K562 (cell line): ENCODE results near the gene CKM. TPM values are rescaled to one million over a fixed set of nuclear protein-coding genes. Genes with fewer than 3 reads are reported as not detected.

ENCODE experiments used
- ARID1B ChIP-seq: fragments of 450-650 bp; IDR thresholded peaks from 2 replicates; pipeline ENCODE4 v1.6.1; 2016; ENCODE audit warnings: antibody characterized with exemption, mild to moderate bottlenecking, inconsistent platforms
- CTCF ChIP-seq, 3 experiments: IDR thresholded peaks in 2 of 3; conservative IDR thresholded peaks in 1 of 3; 2 replicates each; pipeline ENCODE4 v1.5.1; 2011 to 2012; ENCODE audit warnings: low read length in 3 of 3, mild to moderate bottlenecking in 3 of 3, control low read depth in 2 of 3, improper control_type of control experiment in 1 of 3, inconsistent platforms in 1 of 3, low read depth in 1 of 3, mixed read lengths in 1 of 3, moderate library complexity in 1 of 3; ENCODE audit not compliant: insufficient read depth in 2 of 3
- ETS2 ChIP-seq: IDR thresholded peaks from 2 replicates; pipeline ENCODE4 v1.6.1; 2016; ENCODE audit warnings: borderline replicate concordance, missing genetic modification characterization, mild to moderate bottlenecking, moderate library complexity, missing compliant biosample characterization; ENCODE audit not compliant: poor library complexity, severe bottlenecking
- FOXK2 ChIP-seq, 2 experiments: fragments of 450-650 bp; IDR thresholded peaks in 1 of 2; conservative IDR thresholded peaks in 1 of 2; 2 replicates each; pipeline ENCODE4 v1.6.1; 2016; ENCODE audit warnings: low read depth in 2 of 2, mild to moderate bottlenecking in 1 of 2
- GATAD2A ChIP-seq: fragments of 450-650 bp; IDR thresholded peaks from 2 replicates; pipeline ENCODE4 v1.6.1; 2017
- GTF2A2 ChIP-seq: IDR thresholded peaks from 2 replicates; pipeline ENCODE4 v1.6.1; 2016; ENCODE audit warnings: mild to moderate bottlenecking, missing genetic modification characterization, missing compliant biosample characterization
- MTA1 ChIP-seq: fragments of 450-650 bp; IDR thresholded peaks from 2 replicates; pipeline ENCODE4 v1.6.1; 2017; ENCODE audit warnings: borderline replicate concordance
- NFE2 ChIP-seq: IDR thresholded peaks from 2 replicates; pipeline ENCODE4 v1.6.1; 2014; ENCODE audit warnings: antibody characterized with exemption, low read depth
- NR2C2 ChIP-seq, 2 experiments: fragments of 200-800 bp in 1 of 2; sonication (Bioruptor generic) in 1 of 2; sonication (generic) in 1 of 2; formaldehyde crosslinking in 1 of 2; IDR thresholded peaks; 2 replicates each; pipeline versions ENCODE4 v1.6.1 to v1.8.0; 2016 to 2022; ENCODE audit warnings: mild to moderate bottlenecking in 1 of 2, missing compliant biosample characterization in 1 of 2, missing genetic modification characterization in 1 of 2, missing genetic modification reagents in 1 of 2
- RBM39 ChIP-seq: fragments of 200-400 bp; formaldehyde crosslinking; optimal IDR thresholded peaks from 2 replicates; pipeline ENCODE3; 2018; ENCODE audit warnings: low read depth, low read length
- SIN3A ChIP-seq, 2 experiments: fragments of 150-350 bp in 1 of 2; IDR thresholded peaks; 2 replicates each; pipeline ENCODE4 v1.6.1; 2011 to 2016; ENCODE audit warnings: borderline replicate concordance in 2 of 2, low read depth in 2 of 2, low read length in 2 of 2, mild to moderate bottlenecking in 2 of 2, moderate library complexity in 2 of 2; ENCODE audit not compliant: control insufficient read depth in 1 of 2
- SP2 ChIP-seq: IDR thresholded peaks from 2 replicates; pipeline ENCODE4 v1.6.1; 2011; ENCODE audit warnings: mild to moderate bottlenecking, low read depth, low read length, moderate library complexity; ENCODE audit not compliant: poor library complexity, severe bottlenecking; ENCODE audit errors: extremely low read depth
- SUPT5H ChIP-seq: fragments of 450-650 bp; IDR thresholded peaks from 2 replicates; pipeline ENCODE4 v1.6.1; 2016
- TFAM ChIP-seq: fragments of 250-450 bp; sonication (Bioruptor Pico); conservative IDR thresholded peaks from 2 replicates; pipeline ENCODE4 v1.5.0; 2021; ENCODE audit warnings: mild to moderate bottlenecking, moderate library complexity
- ZBTB5 ChIP-seq: fragments of 450-650 bp; IDR thresholded peaks from 2 replicates; pipeline ENCODE4 v1.6.1; 2017; ENCODE audit warnings: antibody characterized with exemption
- ZC3H4 ChIP-seq: sonication (generic); formaldehyde crosslinking; IDR thresholded peaks from 2 replicates; pipeline ENCODE4 v1.9.0; 2021; ENCODE audit warnings: missing genetic modification reagents, borderline replicate concordance
- ZNF146 ChIP-seq: IDR thresholded peaks from one replicate; pipeline ENCODE4 v1.6.1; 2018; ENCODE audit warnings: missing compliant biosample characterization; ENCODE audit not compliant: unreplicated experiment
- ZNF175 ChIP-seq: fragments of 200-800 bp; sonication (Bioruptor generic); IDR thresholded peaks from 2 replicates; pipeline ENCODE4 v1.6.1; 2016; ENCODE audit warnings: low read depth, mild to moderate bottlenecking, missing genetic modification characterization, missing compliant biosample characterization
- ZNF239 ChIP-seq: fragments of 250-450 bp; sonication (Bioruptor Pico); IDR thresholded peaks from 2 replicates; pipeline ENCODE4 v1.4.0; 2020; ENCODE audit warnings: mild to moderate bottlenecking
- ZNF561 ChIP-seq: fragments of 450-650 bp; formaldehyde crosslinking; conservative IDR thresholded peaks from 2 replicates; pipeline ENCODE4 v1.4.0; 2020; ENCODE audit warnings: mild to moderate bottlenecking, moderate library complexity
- ZNF740 ChIP-seq, 3 experiments: fragments of 200-800 bp in 1 of 3; sonication (Bioruptor generic) in 1 of 3; sonication (generic) in 1 of 3; formaldehyde crosslinking in 1 of 3; IDR thresholded peaks; 2 replicates each; pipeline versions ENCODE4 v1.6.1 to v1.8.0; 2016 to 2022; ENCODE audit warnings: mild to moderate bottlenecking in 2 of 3, missing compliant biosample characterization in 2 of 3, missing genetic modification characterization in 2 of 3, missing genetic modification reagents in 1 of 3
- polyA plus RNA-seq, 8 experiments: library from polyadenylated mRNA; depleted of rRNA in 4 of 8; stranded (reverse) in 5 of 8; unstranded in 3 of 8; fragments of >200 nt; fragmentation: Nextera tagmentation in 2 of 8; fragmentation: Illumina TruSeq in 1 of 8; extraction: Ambion mirVana in 2 of 8; extraction: Trizol in 1 of 8; gene quantifications; 2 replicates each; pipeline versions ENCODE4 v1.2.1 to v1.2.3, GENCODE V29; 2011 to 2014; ENCODE audit warnings: inconsistent platforms in 1 of 8, missing spikeins in 1 of 8
- total RNA-seq, 7 experiments: library from RNA; depleted of rRNA in 6 of 7; stranded (reverse); fragments of >200 nt in 6 of 7; fragmentation: Illumina TruSeq in 2 of 7; extraction: Trizol in 2 of 7; gene quantifications; 2 replicates each; pipeline versions ENCODE4 v1.2.1 to v1.2.3, GENCODE V29; 2011 to 2021; ENCODE audit warnings: low replicate concordance in 1 of 7

The CKM gene
- total and polyA plus RNA-seq, 9 of the 15 experiments (the other 6 are each of a cell fraction or from before 2014, with no cell fraction given) = 0.06 to 0.17 (median 0.09) TPM; not detected in 4

- no peak for TF ChIP-seq CTCF (IDR thresholded peaks at IDR 0.05 in 2 of 3, conservative IDR thresholded peaks at IDR 0.05 in 1 of 3; ENCODE audit: insufficient read depth in 2 of 3, low read depth in 1 of 3, low read length in 3 of 3)
- no peak for TF ChIP-seq ETS2
- TF ChIP-seq ZNF175 (CRISPR knock-in tag) = no peak
- TF ChIP-seq MTA1 = peak; percentile 31; the same call in 1 of the 2 replicates
- no peak for TF ChIP-seq SUPT5H
- peak; percentile 32 for TF ChIP-seq ARID1B
- TF ChIP-seq NR2C2 (CRISPR knock-in tag; IDR thresholded peaks at IDR 0.05) = no peak
- no peak for TF ChIP-seq NR2C2 (tag; IDR thresholded peaks at IDR 0.05)
- TF ChIP-seq ZNF146 (CRISPR knock-in tag) = peak; percentile 100
- TF ChIP-seq ZBTB5 = no peak
- peak; percentile 90 for TF ChIP-seq NFE2
- no peak for TF ChIP-seq ZNF239
- no peak for TF ChIP-seq FOXK2 (conservative IDR thresholded peaks at IDR 0.05 in 1 of 2, IDR thresholded peaks at IDR 0.05 in 1 of 2; ENCODE audit: low read depth in 2 of 2)
- TF ChIP-seq ZNF740 (CRISPR knock-in tag; IDR thresholded peaks at IDR 0.05) = no peak
- no peak for TF ChIP-seq ZNF740 (tag; IDR thresholded peaks at IDR 0.05)
- no peak for TF ChIP-seq RBM39
- no peak for TF ChIP-seq TFAM
- TF ChIP-seq GATAD2A = no peak
- TF ChIP-seq ZC3H4 = no peak
- no peak for TF ChIP-seq GTF2A2 (tag)
- TF ChIP-seq SIN3A (IDR thresholded peaks at IDR 0.05; ENCODE audit: borderline replicate concordance in 2 of 2, control insufficient read depth in 1 of 2, low read depth in 2 of 2, low read length in 2 of 2) = no peak
- TF ChIP-seq SP2 = no peak
- no peak for TF ChIP-seq ZNF561 (CRISPR knock-in tag)
Observed at GRCh38 chr19:45283443-45284033, 39.1 kb downstream of the CKM start (continued).
